OCI-LY1 (cell line): ENCODE results near the gene CORO2B.

Source experiments
- EZH2 ChIP-seq: fragments of 200-600 bp; sonication (generic), shearing (Covaris generic); IDR thresholded peaks from 2 replicates; pipeline ENCODE4 v1.8.0; 2017; ENCODE audit warnings: borderline replicate concordance, mixed run types, mild to moderate bottlenecking, antibody characterized with exemption, low read length, moderate library complexity, mixed read lengths
- TF ChIP-seq, protein P1 (sequence below): fragments of 200-600 bp; sonication (generic), shearing (Covaris generic); IDR thresholded peaks from 2 replicates; pipeline ENCODE4 v1.5.1; 2017; ENCODE audit warnings: mild to moderate bottlenecking, antibody characterized with exemption, low read length, moderate library complexity, mixed read lengths

DNA sequence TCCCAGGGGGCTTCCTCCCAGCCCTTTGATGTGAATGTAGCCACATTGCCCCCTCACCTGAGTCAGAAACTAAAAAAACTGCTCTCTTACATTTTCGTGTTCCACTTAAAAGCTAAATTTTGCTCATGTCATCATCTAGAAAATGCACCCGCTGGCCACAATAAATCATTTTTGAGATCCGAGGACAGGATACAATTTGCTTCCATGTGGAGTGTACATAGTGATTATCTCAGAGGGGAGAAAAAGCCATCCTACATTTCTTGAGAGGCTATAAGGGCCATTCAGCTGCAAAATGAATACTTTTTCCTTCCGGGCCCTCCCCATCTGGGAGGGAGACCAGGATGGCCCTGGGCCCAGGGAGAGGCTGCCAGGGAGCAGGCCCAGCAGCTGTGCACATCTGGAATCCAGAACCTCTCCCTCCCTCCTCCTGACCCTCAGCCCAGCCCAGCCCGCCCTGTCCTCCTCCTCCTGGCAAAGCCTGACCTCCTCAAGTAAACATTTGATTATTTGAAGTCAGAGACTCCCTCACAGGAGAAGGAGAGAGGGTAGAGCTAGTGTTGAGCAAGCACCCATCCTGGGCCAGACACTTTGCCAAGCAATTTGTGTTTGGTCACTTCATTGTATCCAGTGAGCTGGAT is 59.1 kb downstream of the CORO2B start:
- TF ChIP-seq, protein P1, sequence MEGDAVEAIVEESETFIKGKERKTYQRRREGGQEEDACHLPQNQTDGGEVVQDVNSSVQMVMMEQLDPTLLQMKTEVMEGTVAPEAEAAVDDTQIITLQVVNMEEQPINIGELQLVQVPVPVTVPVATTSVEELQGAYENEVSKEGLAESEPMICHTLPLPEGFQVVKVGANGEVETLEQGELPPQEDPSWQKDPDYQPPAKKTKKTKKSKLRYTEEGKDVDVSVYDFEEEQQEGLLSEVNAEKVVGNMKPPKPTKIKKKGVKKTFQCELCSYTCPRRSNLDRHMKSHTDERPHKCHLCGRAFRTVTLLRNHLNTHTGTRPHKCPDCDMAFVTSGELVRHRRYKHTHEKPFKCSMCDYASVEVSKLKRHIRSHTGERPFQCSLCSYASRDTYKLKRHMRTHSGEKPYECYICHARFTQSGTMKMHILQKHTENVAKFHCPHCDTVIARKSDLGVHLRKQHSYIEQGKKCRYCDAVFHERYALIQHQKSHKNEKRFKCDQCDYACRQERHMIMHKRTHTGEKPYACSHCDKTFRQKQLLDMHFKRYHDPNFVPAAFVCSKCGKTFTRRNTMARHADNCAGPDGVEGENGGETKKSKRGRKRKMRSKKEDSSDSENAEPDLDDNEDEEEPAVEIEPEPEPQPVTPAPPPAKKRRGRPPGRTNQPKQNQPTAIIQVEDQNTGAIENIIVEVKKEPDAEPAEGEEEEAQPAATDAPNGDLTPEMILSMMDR: no peak
- no peak for TF ChIP-seq EZH2
